IPS-18c (cell line): ENCODE results near the gene C1orf21.
"Not testable (repeated sequence)": the region's sequence is repeated elsewhere in the genome, so short reads cannot be mapped to it uniquely, and the experiment has no call there.

Experiments
- H3K4me3 ChIP-seq: 2 replicates; pipeline ENCODE4 v1.7.0; 2013; ENCODE audit warnings: low read depth, mild to moderate bottlenecking, low read length, moderate library complexity; ENCODE audit not compliant: insufficient read depth
- H3K9me3 ChIP-seq: one replicate; pipeline ENCODE4 v1.6.1; 2013; ENCODE audit warnings: mild to moderate bottlenecking, low read length, moderate library complexity; ENCODE audit not compliant: control insufficient read depth, insufficient read depth

C1orf21 gene, protein sequence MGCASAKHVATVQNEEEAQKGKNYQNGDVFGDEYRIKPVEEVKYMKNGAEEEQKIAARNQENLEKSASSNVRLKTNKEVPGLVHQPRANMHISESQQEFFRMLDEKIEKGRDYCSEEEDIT

DNA sequence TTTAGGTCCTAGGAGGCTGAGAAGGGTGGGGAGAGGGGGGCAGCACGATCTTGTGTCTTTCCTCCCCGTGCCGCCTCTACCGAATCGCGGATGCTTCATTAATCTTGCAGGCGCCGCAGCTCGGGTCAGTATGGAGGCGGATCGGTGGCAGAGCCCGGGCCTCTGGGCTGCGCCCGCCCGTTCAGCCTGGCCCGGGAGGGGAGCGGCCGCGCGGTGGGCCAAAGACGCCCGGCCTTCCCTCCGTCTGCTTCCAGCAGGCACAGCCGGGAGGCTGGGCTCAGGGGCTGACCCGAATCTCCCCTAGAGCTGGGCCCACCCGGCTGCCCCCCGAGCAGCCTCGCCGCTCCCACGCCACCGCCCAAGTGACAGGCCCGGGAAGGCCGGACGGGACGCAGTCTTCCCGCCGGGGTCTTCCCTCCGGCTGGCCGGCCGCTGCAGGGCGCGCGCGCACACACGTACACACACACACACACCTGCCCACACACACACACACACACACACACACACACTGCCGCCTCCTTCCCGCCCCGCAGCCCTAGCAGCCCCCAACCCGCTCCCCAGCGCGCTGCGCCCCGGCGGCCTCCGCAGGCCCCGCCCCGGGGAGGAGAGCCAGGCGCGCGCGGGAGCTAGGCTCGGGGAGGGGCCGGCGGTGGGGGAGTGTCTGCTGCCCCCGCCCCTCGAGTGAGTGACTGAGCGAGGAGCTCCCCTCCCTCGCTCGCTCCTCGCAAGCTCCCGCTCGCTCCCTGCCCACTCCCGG, at the start of gene C1orf21:
TSS of gene C1orf21 (plus strand) at position 718 of the 757 bp plus-strand sequence. CDS start 90,481 bp downstream, outside the sequence.
- H3K4me3 ChIP-seq: peak within 1 kb of the TSS; percentile 62
- no peaks in the 10 kb centered on the region for H3K9me3 ChIP-seq

DNA sequence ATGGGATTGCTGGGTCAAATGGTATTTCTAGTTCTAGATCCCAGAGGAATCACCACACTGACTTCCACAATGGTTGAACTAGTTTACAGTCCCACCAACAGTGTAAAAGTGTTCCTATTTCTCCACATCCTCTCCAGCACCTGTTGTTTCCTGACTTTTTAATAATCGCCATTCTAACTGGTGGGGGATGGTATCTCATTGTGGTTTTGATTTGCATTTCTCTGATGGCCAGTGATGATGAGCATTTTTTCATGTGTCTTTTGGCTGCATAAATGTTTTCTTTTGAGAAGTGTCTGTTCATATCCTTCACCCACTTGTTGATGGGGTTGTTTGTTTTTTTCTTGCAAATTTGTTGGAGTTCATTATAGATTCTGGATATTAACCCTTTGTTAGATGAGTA, 49.0 kb upstream of the C1orf21 start:
- H3K9me3 ChIP-seq, H3K4me3 ChIP-seq: not testable (repeated sequence)

DNA sequence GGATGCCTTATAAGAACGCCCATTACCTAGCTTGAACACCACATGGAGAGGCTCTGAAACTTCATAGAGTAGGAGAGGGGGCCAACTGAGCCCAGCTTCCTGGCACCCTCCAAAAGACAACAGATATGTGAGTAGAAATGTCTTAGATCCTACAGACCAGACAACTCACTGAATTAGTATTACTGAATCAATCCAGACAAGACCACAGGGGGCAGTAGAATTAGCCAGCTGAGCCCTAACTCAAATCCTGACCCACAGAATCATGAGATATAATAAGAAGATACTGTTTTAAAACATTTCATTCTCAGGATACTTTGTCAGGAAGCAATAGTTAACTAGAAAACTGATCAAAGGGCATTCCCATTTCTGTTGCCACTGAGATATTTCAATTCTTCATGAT, 45.8 kb upstream of the C1orf21 start:
- Histone ChIP-seq H3K9me3 (no peaks in the 10 kb centered on the region), H3K4me3 (no peak overlapping the region)

DNA sequence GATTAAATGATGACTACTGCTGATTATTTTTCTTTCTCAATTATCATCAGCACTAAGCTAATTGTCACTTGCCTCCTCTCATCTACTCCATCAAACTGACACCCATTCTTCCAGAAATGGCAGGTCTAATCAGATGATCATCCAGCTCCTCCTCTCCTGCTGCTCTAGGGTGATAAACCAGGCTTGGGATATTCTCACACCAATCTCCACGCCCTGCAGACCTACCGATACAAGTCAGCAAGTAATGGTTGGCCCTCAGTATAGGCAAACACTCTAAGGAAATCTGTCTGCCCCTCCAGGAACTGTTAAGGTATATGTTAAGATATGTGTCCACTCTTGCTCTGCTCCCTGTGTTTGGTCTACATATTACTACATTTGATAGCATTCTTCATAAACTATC, 36.3 kb upstream of the C1orf21 start:
- H3K9me3 ChIP-seq: no peaks in the 10 kb centered on the region
- no peak overlapping the region for H3K4me3 ChIP-seq

DNA sequence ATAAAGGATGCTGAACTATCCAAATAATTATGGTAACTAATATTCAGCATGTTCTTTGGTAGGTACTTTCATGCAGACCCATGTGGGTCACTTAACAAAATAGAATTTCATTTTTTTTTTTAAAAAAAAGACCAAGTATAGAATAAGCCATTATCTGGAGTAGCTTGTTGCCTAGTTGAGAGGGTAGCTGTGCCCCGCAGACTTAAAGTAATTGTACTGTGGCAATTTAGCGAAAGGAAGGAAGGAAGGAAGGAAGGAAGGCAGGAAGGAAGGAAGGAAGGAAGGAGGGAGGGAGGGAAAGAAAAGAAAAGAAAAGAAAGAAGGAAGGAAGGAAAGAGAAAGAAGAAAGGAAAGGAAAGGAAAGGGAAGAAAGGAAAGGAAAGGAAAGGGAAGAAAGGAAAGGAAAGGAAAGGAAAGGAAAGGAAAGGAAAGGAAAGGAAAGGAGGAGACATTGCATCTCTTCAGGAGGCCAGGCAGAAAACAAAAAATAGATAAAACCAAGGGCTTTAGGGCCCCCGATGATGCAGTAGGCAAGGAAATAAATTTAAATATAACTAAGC, 35.3 kb upstream of the C1orf21 start:
- H3K9me3 ChIP-seq: no peaks in the 10 kb centered on the region
- H3K4me3 ChIP-seq: no peak overlapping the region

DNA sequence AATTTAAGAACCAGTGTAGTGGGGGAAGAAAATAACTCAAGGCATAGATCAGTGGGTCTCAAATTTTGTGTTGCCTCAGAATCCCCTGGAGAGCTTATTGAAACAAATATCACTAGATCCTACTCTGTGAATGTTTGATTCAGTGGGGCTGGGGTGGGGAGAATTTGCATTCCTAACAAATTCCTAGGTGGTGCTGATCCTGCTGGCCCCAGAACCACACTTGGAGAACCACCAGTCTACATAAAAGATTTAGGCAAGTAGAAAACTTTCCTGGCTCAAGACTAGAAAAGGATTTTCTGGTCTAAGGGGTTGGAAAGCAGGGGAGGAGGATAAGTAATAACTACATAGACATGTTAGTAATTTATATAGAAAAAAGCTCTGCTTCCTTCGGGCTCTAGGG, 34.1 kb upstream of the C1orf21 start:
- no peaks in the 10 kb centered on the region for H3K9me3 ChIP-seq

DNA sequence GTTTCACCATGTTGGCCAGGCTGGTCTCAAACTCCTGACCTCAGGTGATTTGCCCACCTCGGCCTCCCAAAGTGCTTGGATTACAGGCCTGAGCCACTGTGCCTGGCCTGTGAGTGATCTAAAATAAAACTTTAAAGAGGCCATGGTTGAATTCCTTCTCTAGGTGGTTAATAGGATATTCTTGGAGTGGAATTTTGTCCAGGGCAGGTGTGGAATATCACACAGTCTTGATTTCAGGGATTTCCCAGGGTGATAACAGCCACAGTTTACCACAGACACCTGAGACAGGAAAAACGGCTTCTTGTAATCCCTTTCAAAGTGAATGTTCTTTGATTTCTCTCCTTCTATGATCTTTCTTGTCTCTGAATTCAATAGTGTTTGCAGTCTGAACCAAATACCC, 32.1 kb upstream of the C1orf21 start:
- H3K9me3 ChIP-seq: no peaks in the 10 kb centered on the region
- no peak overlapping the region for H3K4me3 ChIP-seq

More for the DNA sequence above, 34.1 kb upstream of the C1orf21 start:
- H3K4me3 ChIP-seq: no peak overlapping the region

DNA sequence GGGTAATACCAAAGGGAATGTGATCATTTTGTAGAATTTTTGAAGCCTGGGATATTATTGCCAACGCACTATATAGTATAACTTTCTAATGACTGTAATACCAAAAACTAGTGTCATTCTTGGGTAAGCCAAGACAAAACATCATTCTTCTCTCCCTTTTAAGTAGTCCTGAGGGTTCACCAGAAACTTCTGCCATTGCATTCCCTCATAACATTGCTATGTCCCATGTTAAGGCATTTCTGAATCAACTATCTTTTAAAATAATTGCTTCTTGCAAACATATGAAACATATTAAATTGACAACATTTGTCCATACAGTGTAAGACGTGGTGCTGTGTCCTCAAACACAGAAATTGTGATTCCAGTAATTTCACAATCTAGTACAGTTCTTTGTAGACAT, 29.9 kb upstream of the C1orf21 start:
- Histone ChIP-seq H3K9me3 (no peaks in the 10 kb centered on the region), H3K4me3 (no peak overlapping the region)

DNA sequence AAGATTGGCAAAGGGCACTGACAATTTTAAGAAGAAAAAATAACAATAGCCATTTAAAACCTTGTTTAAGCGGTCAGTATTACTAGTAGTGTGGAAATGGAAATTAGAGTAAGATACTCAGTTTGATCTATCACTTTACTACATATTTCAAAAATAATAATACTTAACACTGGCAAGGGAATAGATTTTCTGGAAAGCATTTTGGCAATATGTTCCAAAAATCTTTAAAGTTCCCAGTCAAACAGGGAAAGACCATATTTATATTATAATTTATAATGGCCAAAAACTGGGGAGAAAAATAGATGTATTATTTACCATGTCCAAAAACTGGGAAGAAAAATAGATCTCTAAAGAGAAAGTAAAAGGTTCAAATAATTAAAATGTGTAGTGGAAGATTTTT, 28.6 kb upstream of the C1orf21 start:
- H3K4me3 ChIP-seq: no peak overlapping the region

DNA sequence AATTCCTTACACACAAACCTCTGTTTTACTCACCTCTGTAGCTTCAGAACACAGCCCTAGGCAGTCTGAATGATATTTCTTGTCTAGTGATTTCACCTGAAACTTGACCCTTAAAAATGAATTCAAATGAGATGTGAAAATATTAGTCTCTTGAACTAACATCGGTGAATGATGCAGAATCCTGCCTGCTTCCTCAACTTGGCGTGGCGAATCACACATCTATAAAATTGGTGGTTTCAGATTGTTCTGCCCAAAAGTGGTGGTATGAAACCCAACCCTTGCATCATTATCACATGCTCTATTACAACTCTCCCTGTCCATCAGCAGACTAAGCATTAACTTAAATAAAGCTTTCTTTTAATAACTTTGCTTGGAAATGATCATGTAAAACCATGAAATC, 26.9 kb upstream of the C1orf21 start:
- Histone ChIP-seq H3K9me3 (no peaks in the 10 kb centered on the region), H3K4me3 (no peak overlapping the region)

More for the DNA sequence above, 28.6 kb upstream of the C1orf21 start:
- no peaks in the 10 kb centered on the region for H3K9me3 ChIP-seq

DNA sequence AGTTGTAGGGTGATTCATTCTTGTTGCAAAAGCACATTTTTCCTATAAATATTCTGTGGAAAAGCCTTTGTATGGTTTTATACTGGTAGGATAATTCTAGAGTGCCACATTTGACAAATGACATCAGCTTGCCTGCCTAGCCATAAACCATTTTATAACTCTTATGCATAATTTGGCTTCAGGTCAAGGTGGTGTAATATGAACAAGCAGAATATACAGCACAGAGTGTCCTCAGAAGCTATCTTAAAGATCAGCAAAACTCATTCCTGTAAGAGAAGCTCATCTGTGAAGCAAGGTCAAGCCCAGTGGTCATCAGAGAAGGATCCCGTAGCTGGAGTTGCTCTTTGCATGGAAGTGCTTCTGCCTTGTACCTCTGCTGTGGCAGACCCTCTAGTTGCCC, 24.0 kb upstream of the C1orf21 start:
- H3K4me3 ChIP-seq: no peak overlapping the region
- H3K9me3 ChIP-seq: no peaks in the 10 kb centered on the region

DNA sequence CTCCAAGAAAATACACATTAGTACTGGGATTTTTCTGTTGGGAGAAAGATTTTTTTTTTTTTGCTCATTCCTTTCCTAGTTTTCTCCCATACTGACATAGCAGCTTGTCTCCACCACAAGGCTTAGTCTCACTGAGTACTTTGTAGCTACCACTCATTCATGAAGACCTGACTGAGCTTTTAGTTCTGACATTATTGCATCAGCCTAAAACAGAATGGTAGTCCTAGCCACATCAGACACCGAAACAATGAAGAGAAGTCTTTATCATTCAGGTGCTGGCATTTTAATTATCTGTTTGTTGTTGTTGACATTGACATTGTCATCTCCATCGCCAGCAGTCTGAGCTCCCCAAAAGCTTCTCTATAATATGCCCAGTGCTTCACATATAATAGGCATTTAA, 21.1 kb upstream of the C1orf21 start:
- Histone ChIP-seq H3K9me3 (no peaks in the 10 kb centered on the region), H3K4me3 (no peak overlapping the region)

DNA sequence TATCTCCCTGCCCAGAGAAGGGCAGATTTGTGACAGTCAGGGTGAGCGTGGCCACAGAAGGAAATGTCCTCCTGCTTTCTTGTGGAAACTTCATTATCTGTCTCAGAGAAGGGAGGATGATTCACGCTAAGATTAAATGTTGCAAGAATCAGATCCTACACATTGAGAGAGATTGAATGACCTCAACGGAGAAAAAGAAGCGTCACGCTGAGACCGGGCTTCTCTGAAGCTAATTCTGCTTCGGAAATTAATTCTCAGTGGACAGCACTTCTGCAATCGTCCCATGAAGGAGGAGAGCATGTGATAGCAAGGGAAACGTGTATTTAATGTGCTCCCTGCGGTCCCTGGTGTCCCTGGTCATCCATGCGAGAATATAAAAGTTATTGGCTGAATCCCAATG, 19.8 kb upstream of the C1orf21 start:
- H3K4me3 ChIP-seq: no peak overlapping the region
- H3K9me3 ChIP-seq: no peaks in the 10 kb centered on the region

DNA sequence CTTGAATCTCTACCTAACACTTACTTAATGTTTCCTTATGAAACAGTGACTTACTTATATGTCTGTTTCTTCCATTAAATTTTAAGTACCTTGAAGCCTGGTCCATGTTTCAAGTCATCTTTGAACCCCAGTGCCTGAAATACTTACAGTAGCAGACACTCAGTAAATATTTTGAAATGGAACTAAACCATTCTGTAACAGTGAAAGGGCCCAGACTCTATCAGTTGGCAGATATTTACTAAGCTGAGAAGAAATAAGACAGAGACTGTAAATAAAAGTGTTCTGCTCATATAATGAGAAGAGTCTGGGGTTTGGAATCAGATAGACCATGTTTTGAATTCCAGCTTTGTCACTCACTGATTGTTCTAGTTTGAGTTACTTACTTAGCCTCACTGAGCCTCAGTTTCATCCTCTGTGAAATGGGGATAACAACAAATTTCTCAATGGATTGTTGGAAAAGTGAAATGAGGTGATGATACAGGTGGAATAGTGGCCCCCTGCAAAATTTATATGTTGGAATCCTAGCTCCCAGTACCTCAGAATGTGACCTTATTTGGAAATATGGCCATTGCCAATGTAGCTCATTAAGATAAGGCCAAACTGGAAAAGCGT, 19.3 kb upstream of the C1orf21 start:
- no peak overlapping the region for H3K4me3 ChIP-seq
- no peaks in the 10 kb centered on the region for H3K9me3 ChIP-seq

DNA sequence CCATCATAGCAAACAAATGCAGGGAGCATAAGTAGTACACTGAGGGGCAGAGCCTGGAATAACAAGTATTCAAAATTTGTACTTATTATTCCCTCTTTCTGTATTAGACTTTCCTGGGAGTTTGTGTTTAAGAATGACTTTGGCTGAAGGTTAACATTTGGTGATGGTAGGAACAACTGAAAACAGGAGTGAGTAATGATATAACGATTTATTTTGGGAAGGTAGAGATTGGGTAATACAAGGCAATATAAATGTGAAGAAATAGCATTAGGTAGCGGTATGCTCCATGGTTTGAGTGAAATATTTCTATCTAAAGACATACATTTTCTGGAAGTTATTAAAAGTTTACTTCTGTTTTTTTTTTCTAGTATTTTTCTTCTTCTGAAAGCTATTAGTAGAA, 18.5 kb upstream of the C1orf21 start:
- Histone ChIP-seq H3K4me3 (no peak overlapping the region), H3K9me3 (no peaks in the 10 kb centered on the region)

DNA sequence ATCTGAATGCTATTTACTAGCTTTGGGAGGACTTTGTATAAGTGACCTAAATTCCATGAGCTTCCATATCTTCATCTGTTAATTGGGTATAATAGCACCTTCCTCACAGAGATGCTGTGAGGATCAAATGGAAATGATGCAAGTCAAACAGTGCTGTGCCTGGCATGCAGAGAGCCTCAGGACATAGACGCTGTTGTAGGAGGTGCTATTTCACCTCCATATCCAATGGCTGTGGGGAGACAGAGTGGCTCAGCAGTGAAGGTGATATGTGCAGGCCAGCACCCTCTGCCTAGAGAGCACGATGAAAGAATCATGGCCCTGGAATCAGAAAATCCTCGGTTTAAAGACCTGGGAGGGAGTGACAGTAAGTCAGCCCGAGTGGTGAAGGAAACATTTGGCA, 16.0 kb upstream of the C1orf21 start:
- no peak overlapping the region for H3K4me3 ChIP-seq
- H3K9me3 ChIP-seq: no peaks in the 10 kb centered on the region

DNA sequence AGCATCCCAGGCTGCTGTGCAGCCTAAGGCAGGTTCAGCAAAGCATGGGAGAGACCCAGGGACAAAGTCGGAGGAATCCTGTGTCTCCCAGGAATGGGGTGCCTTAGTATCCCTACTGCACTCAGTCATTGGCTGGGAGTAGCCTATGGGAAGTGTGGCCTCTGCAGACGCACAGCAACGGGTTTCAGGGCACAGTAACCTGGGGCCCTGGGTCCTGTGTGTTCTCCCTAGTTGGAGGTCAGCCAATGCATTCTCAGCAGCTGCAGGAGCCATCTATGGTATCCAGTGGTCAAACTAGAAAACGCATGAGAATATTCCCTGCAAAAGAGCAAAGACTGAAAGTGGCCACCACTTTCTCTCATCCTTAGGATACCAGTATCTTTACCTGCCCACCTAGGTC, 13.7 kb upstream of the C1orf21 start:
- no peak overlapping the region for H3K4me3 ChIP-seq
- no peaks in the 10 kb centered on the region for H3K9me3 ChIP-seq

DNA sequence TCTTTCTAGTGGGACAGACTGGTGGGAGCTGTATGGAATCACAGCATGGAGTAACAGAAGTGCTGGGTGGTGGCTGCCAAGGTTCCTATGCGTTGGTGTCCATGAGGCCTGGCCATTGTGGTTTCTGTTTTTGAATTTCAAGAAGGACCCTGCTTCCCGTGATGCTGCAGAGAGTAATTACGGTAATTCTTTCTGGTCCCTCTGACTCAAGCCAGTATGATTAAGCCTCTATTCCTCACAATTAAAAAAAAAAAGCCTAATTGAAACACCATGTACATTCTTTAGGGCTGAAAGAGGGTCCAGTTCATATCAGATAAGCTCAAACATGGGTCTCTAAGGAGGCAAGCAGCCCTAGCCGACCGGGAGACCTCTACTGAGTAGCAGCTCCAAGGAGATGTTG, 10.5 kb upstream of the C1orf21 start:
- Histone ChIP-seq H3K4me3 (no peak overlapping the region), H3K9me3 (no peaks in the 10 kb centered on the region)
